Measurements from ENCODE around the gene ZSWIM9. TPM values are rescaled to one million over a fixed set of nuclear protein-coding genes. Genes with fewer than 3 reads are reported as not detected.

The ZSWIM9 gene
- total and polyA plus RNA-seq, 4 donors = 0.25 to 2.5 (median 1.6) TPM

DNA sequence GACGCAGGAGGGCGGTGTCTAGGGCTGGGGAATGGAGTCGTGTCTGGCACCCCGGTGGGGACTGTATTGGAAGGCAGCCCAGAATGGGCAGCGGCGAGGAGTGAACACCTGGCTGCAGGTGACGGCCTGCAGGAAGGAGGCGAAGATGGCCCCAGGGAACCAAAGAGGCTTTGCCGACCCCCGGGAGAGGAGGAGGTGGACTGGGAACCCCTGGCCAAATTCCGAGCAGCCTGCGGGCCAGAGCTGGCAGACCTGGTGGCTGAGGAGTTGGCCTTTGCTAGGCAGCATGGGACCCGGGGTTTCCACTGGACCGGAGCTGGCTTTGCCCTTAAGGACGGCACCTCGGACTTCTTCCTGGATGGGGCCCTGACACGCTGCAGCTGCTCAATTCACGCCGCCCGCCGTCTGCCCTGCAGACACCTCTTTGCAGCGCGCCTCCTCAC is 25.9 kb downstream of the ZSWIM9 start:
- Histone ChIP-seq H3K9ac (ENCODE audit: low read depth in 1 of 2, low read length in 2 of 2) (no peak overlapping the region), H3K4me1 (ENCODE audit: control insufficient read depth in 4 of 4, insufficient read depth in 4 of 4, low read length in 3 of 4) (no peaks in the 10 kb centered on the region), H3K27me3 (ENCODE audit: control insufficient read depth in 4 of 4, insufficient read depth in 4 of 4, low read length in 3 of 4) (no peaks in the 10 kb centered on the region), H3K36me3 (ENCODE audit: control insufficient read depth in 4 of 4, insufficient read depth in 3 of 4, low read depth in 1 of 4, low read length in 3 of 4) (no peaks in the 10 kb centered on the region), H3K4me3 (ENCODE audit: low read depth in 1 of 3, low read length in 3 of 3) (no peak overlapping the region), H3K9me3 (ENCODE audit: control insufficient read depth in 4 of 4, low read length in 3 of 4) (no peaks in the 10 kb centered on the region), H3K27ac (ENCODE audit: low read depth in 1 of 2, low read length in 2 of 2) (no peak overlapping the region)
- DNase-seq (ENCODE audit: low spot score) = no peak
- TF ChIP-seq HNF4G (IDR thresholded peaks at IDR 0.05) (no peak), RXRA (IDR thresholded peaks at IDR 0.05) (no peak), CTCF (IDR thresholded peaks at IDR 0.05; ENCODE audit: low read depth, low read length, missing input control) (no peak), FOXA2 (IDR thresholded peaks at IDR 0.05) (no peak), GABPA (IDR thresholded peaks at IDR 0.05 in 1 of 2, conservative IDR thresholded peaks at IDR 0.05 in 1 of 2) (no peak), SP1 (IDR thresholded peaks at IDR 0.05) (no peak), NR2F2 (IDR thresholded peaks at IDR 0.05) (no peak), REST (IDR thresholded peaks at IDR 0.05) (no peak), EGR1 (IDR thresholded peaks at IDR 0.05; ENCODE audit: low read depth in 2 of 2) (no peak), RAD21 (IDR thresholded peaks at IDR 0.05) (no peak), ZBTB33 (IDR thresholded peaks at IDR 0.05) (no peak), TAF1 (conservative IDR thresholded peaks at IDR 0.05) (no peak), YY1 (IDR thresholded peaks at IDR 0.05) (no peak), FOXA1 (IDR thresholded peaks at IDR 0.05) (no peak), JUND (IDR thresholded peaks at IDR 0.05) (no peak), HNF4A (conservative IDR thresholded peaks at IDR 0.05) (no peak)
- TF ChIP-seq, protein P1, sequence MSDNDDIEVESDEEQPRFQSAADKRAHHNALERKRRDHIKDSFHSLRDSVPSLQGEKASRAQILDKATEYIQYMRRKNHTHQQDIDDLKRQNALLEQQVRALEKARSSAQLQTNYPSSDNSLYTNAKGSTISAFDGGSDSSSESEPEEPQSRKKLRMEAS (IDR thresholded peaks at IDR 0.05) = no peak
- TF ChIP-seq, protein P2, sequence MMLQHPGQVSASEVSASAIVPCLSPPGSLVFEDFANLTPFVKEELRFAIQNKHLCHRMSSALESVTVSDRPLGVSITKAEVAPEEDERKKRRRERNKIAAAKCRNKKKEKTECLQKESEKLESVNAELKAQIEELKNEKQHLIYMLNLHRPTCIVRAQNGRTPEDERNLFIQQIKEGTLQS (IDR thresholded peaks at IDR 0.05) = no peak
- WGBS = 45% methylated on average over 23 of the region's 23 CpGs

All from liver (tissue), 9 donors.